MCF 10A (cell line): ENCODE measurements around the gene ZNF524. TPM values are rescaled to one million over a fixed set of nuclear protein-coding genes. Genes with fewer than 3 reads are reported as not detected.

ENCODE experiments used
- BruUV-seq: library from RNA; stranded (reverse); fragments of 400-500 nt; replicated peaks from 2 replicates; lab custom pipeline; 2021; lab: Mats Ljungman, UMichigan
- CTCF ChIA-PET: fragments of 300-600 bp; sonication (Branson Sonifier 250); formaldehyde crosslinking; extraction: SDS; loops from one replicate; lab custom pipeline; 2021; ENCODE audit warnings: antibody characterized with exemption, inconsistent platforms; lab: Yijun Ruan, JAX
- POLR2A ChIA-PET: fragments of 300-600, 350-650 bp; sonication (Branson Sonifier 250); formaldehyde crosslinking; extraction: SDS; loops from one replicate; lab custom pipeline; 2020; ENCODE audit warnings: antibody characterized with exemption, inconsistent platforms; lab: Yijun Ruan, JAX
- DNase-seq: peaks from one replicate; pipeline ENCODE4 v3.0.0-alpha.2; 2018; ENCODE audit not compliant: unreplicated experiment
- H3K27ac Mint-ChIP-seq: one replicate; pipeline ENCODE4 v1.8.0; 2022; ENCODE audit warnings: mild to moderate bottlenecking, low read depth, mixed read lengths; ENCODE audit not compliant: unreplicated experiment
- H3K27me3 Mint-ChIP-seq: one replicate; pipeline ENCODE4 v1.8.0; 2022; ENCODE audit warnings: mixed read lengths; ENCODE audit not compliant: insufficient read depth, unreplicated experiment
- H3K36me3 Mint-ChIP-seq: one replicate; pipeline ENCODE4 v1.8.0; 2022; ENCODE audit warnings: mild to moderate bottlenecking, moderate library complexity, mixed read lengths; ENCODE audit not compliant: insufficient read depth, unreplicated experiment
- H3K4me1 Mint-ChIP-seq: one replicate; pipeline ENCODE4 v1.8.0; 2022; ENCODE audit warnings: mixed read lengths; ENCODE audit not compliant: insufficient read depth, unreplicated experiment
- H3K4me3 Mint-ChIP-seq: one replicate; pipeline ENCODE4 v1.8.0; 2022; ENCODE audit warnings: mild to moderate bottlenecking, moderate library complexity, mixed read lengths; ENCODE audit not compliant: unreplicated experiment
- H3K9me3 Mint-ChIP-seq: one replicate; pipeline ENCODE4 v1.8.0; 2022; ENCODE audit warnings: mixed read lengths; ENCODE audit not compliant: unreplicated experiment
- CTCF ChIP-seq: fragments of 200-600 bp; IDR thresholded peaks from one replicate; pipeline ENCODE4 v1.8.0; 2022; ENCODE audit warnings: antibody characterized with exemption, mild to moderate bottlenecking; ENCODE audit not compliant: unreplicated experiment
- intact Hi-C: fragments of 100-400 bp; cut with micrococcal nuclease; formaldehyde crosslinking; loops from 2 replicates; pipeline ENCODE4 v1.14.1; 2022
- total RNA-seq: library from RNA; stranded (reverse); gene quantifications from 2 replicates; pipeline ENCODE4 v1.2.3, GENCODE V29; 2022

Gene ZNF524
- total RNA-seq, 1 experiment from 2014 or later, result 17.6 TPM

DNA sequence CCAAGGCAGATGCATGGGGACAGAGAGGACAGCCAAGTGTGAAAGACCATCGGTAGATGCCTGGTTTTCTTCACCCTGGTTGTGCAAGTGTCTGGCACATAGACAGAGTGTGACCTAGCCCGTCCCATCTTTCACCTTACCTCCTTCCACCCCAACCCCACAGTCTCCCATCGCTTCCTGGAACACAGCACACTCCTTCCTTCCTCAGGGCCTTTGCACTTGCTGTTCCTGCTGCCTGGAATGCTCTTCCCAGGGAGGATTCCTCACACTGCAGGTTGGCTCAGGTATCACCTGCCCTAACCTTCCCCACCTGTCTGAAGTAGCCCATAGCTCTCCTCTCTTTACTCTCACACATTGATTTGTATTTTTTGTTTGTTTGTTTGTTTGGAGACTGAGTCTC lies 3.8 kb upstream of the ZNF524 start:
- DNase-seq, result no peak
- peaks cover 33% of the 10 kb centered on the region for H3K36me3 Mint-ChIP-seq
- H3K27ac Mint-ChIP-seq, result no peak overlapping the region
- no TSS peak for BruUV-seq
- no peaks in the 10 kb centered on the region for H3K27me3 Mint-ChIP-seq
- TF ChIP-seq CTCF, result no peak
- CTCF ChIA-PET, result interaction anchor here (1.1 kb wide), 1 partner anchor 8 kb away, joined by 3 read pairs; no protein-coding TSS in a partner anchor
- no peaks in the 10 kb centered on the region for H3K9me3 Mint-ChIP-seq
- POLR2A ChIA-PET, result no interaction called here
- H3K4me1 Mint-ChIP-seq, result peaks cover 22% of the 10 kb centered on the region
- no peak overlapping the region for H3K4me3 Mint-ChIP-seq
- intact Hi-C loops, result no loop called here

DNA sequence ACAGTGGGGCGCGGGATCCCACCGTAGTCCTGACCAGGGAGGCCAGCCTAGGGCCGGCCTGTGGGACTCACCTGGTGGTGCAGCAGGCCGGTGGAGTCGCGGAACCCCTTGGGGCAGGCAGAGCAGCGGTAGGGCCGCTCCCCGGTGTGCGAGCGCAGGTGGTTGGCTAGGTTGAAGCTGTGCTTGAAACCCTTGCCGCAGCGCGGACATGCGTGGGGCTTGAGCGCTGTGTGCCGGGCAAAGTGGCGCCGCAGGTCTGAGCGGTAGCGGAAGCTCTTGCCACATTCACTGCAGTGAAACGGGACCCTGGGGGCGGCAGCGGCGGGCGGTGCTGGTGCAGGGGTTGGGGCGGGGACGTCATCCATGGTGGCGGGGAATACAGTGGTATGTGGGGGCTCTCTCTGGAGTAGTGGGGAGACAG lies 2.6 kb upstream of the ZNF524 start:
- H3K27ac Mint-ChIP-seq, result no peak overlapping the region
- no peaks in the 10 kb centered on the region for H3K9me3 Mint-ChIP-seq
- H3K4me3 Mint-ChIP-seq, result no peak overlapping the region
- BruUV-seq, result no TSS peak
- no peaks in the 10 kb centered on the region for H3K27me3 Mint-ChIP-seq
- CTCF ChIA-PET, result interaction anchor here (0.6 to 1.0 kb wide), 3 partner anchors 10 to 94 kb away, joined by 3 read pairs; no protein-coding TSS in a partner anchor
- no peak for TF ChIP-seq CTCF
- POLR2A ChIA-PET, result interaction anchor here (0.8 to 2.6 kb wide), 3 partner anchors 9 to 46 kb away, joined by 3 to 26 read pairs (median 15); partner anchors contain the start of genes ZNF581 and ZNF784
- DNase-seq, result no peak
- H3K4me1 Mint-ChIP-seq, result peaks cover 27% of the 10 kb centered on the region
- H3K36me3 Mint-ChIP-seq, result peaks cover 27% of the 10 kb centered on the region
- intact Hi-C loops, result no loop called here

GRCh38 chr19:55598034-55598433 lies 2.1 kb upstream of the ZNF524 start:
- Mint-ChIP-seq H3K27me3 (no peaks in the 10 kb centered on the region), H3K4me1 (peaks cover 27% of the 10 kb centered on the region), H3K36me3 (peaks cover 28% of the 10 kb centered on the region), H3K4me3 (no peak overlapping the region), H3K9me3 (no peaks in the 10 kb centered on the region), H3K27ac (no peak overlapping the region)
- POLR2A ChIA-PET, result interaction anchor here (0.8 to 2.6 kb wide), 4 partner anchors 10 to 45 kb away, joined by 3 to 26 read pairs (median 17); partner anchors contain the start of genes ZNF581 and ZNF784
- TF ChIP-seq CTCF, result no peak
- intact Hi-C loops, result no loop called here
- no peak for DNase-seq
- CTCF ChIA-PET, result interaction anchor here (0.6 to 1.0 kb wide), 2 partner anchors 93 to 94 kb away, joined by 3 read pairs; no protein-coding TSS in a partner anchor
- BruUV-seq, result no TSS peak

- no peak for TF ChIP-seq CTCF
- CTCF ChIA-PET, result interaction anchor here (0.6 to 1.2 kb wide), 4 partner anchors 9 to 86 kb away, joined by 3 to 4 read pairs (median 4); no protein-coding TSS in a partner anchor
- Mint-ChIP-seq H3K9me3 (no peaks in the 10 kb centered on the region), H3K27me3 (no peaks in the 10 kb centered on the region), H3K4me3 (peak overlapping the region; percentile 97), H3K4me1 (peaks cover 34% of the 10 kb centered on the region), H3K27ac (peak overlapping the region; percentile 99), H3K36me3 (peaks cover 31% of the 10 kb centered on the region)
- intact Hi-C loops, result loop anchor here (1.0 kb wide), 2 partner anchors 43 to 340 kb away; partner anchors contain the start of gene PPP6R1
- DNase-seq, result peak; percentile 96
- BruUV-seq, result no TSS peak
- POLR2A ChIA-PET, result interaction anchor here (0.6 to 2.6 kb wide), 23 partner anchors 9 to 1399 kb away, joined by 3 to 26 read pairs (median 5); partner anchors contain the start of genes NAT14, PPP1R12C, PPP6R1 and RDH13
These were observed 1.2 kb upstream of the ZNF524 start for GRCh38 chr19:55598719-55599467.
